ENCODE results near the gene FAM117A.
A peak's percentile ranks its signal among the peaks of the same experiment; 100 is the strongest.
"Not testable (repeated sequence)": the region's sequence is repeated elsewhere in the genome, so short reads cannot be mapped to it uniquely, and the experiment has no call there.

Gene FAM117A

DNA sequence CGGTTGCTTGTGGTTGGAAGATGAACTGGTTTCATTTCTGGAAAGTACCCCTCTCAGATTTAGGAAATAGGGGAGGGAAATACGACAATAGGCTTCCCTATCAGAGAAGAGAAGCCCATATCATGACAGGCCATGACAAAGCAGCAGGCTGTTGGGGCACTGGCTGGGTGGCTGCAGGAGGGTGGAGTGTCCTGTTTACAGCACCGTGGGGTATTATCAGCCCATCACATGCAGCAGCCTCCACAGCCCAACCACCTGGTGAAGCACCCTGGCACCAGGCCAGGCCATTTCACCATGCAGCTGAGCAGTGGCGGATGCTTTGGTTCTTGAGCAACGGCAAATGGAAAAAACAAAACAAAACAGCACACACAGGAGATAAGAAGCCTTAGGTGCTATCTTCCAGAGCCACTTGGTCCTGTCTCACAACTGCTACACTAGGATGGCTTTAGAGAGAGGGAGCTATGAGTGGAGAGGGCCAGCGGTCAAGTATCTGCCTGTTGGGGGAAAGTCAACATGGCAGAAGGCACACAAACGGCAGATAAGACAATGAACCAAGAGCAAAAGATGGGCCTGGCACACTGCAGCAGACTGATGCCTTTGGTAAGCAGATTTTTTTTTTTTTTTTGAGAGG, 24.2 kb downstream of the FAM117A start:
- no peak for DNase-seq

DNA sequence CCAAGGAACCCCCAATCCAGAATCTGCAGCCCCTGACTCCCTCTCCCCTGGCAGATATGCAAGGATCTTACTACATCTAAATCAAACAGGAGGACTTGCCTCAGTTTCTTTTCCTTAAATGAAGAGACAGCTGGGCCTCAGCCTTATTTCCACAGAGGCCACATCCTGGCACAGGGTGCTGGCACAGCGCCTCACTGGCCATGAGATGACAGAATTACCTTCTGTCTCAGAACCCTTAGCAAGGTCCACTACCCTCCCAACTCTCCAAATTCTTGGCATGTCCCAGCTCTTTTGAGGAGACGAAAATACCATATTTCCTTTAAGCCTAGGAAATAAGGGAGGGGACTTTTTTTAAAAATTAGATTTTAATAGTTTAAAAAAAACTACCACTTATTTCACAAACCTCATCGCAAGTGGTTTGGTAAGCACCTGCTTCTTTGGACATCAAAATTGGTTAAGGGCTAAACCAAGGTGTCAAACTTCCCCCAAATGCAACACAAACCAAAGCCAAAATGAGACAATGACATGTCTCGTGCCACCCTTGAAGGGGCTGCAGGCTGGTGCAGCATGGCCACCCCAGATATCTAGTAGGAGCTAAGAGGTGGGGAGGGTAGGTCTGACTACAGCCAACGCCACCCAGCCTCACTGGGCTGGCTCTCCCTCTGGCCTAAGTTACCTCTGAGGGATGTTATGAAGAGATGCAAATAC, 25.3 kb downstream of the FAM117A start:
- DNase-seq = no peak

DNA sequence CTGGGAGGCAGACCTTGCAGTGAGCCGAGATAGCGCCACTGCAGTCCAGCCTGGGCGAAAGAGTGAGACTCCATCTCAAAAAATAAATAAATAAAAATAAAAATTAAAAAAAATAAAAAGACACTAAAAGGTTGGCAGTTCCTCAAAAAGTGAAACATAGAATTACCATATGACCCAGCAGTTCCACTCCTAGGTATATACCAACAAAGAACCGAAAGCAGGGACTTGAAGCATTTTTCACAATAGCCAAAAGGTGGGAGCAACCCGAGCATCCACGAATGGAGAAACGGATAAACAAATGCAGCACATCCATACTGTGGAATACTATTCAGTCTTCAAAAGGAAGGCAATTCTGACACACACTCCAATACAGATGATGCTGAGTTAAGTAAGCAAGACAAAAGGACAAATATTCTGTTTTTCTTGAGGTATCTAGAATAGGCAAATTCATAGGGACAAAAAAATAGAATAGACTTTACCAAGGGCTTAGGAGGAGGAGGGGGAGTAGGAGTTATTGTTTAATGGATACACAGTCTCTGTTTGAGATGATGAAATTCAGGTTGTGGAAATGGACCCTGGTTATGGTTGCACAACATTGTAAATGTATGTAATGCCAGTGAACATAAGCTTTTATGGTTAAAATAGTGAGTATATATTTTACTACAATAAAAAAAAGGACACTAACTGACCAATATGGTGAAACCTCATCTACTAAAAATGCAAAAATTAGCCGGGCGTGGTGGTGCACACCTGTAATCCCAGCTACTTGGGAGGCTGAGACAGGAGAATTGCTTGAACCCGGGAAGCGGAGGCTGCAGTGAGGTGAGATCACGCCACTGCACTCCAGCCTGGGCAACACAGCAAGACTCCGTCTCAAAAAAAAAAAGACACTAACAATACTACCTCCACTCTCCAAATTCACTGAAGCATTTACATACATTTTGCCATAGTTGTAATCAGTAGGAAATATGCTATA, 29.1 kb downstream of the FAM117A start:
- DNase-seq = no peak

DNA sequence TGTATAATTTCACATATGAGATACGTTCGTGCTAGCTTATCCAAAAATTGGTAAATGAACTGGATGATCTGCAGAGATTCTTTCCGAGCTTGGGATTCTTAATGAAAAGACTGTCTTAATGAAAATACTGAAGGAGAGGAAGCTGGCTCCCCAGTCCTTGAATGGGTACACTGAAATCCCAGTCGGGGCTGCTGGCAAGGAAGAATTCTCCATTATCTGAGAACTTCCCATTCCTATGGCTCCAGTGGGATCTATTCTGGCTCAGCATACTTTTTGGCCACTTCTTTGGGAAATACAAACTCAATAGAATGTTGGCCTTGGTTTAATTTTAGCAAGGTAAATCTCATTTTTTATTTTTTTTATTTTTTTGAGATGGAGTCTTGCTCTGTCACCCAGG, 32.5 kb downstream of the FAM117A start:
- no peak for DNase-seq

DNA sequence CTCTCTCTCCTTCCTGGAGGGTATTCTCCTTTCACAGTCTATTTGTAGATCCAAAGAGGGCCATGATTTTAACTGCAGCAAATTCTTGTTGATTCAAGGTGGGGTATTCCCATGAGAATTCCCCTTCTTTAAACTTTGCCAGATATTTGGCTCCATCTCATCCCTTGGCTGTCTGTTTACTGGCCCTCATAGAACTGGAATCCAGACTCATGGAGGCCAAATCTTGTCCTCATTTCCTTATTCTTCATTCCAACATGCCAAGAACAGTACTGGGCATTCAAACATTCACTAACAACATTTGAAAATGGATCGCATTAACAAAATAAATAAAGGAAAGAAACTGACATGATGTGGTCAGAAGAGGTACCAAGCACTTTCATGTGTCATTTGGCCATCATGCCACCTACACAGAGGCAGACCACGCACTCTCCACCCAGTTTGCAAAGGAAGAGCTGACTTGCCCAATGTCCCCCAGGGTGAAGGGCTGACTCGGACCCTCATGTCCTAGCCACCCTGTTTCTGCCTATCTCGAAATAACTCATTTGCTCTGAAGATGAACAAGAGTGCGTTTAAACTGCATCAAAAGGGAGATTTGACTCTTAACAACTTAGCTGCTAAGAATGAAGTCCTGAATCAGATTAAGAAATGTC, 33.0 kb downstream of the FAM117A start:
- no peak for DNase-seq

DNA sequence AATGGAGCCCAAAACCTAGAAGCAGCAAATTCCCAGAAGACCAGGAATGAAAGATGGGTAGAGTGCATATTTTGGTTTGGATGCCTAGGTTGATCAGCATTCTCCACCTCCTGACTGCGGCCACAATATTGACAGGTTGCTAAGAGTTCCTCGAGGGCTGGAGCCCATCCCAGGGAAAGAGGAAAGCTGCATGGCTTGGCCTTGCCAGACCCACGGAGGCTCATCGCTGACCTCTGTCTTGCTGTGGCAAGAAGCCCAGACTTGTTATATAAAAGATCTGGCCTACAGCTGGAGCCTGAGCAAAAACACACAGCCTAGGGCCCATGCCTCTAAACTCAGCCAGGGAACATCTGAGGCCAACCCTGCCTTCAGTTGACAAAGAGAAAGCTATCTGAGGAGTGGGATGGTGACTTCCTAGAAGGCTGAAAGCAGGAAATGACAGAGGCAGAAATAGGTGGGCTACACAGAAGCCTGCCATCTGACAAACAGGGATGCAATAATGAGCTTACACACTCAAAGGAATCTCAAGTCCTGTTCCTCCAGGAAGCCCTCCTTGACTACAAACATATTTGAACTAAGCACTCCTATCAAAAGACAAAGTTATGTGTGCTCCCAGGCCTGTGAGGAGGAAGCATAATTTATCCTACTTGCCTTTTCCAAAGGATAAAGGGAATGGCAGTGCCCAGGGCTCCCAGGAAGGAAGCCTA, 33.7 kb downstream of the FAM117A start:
- no peak for DNase-seq

DNA sequence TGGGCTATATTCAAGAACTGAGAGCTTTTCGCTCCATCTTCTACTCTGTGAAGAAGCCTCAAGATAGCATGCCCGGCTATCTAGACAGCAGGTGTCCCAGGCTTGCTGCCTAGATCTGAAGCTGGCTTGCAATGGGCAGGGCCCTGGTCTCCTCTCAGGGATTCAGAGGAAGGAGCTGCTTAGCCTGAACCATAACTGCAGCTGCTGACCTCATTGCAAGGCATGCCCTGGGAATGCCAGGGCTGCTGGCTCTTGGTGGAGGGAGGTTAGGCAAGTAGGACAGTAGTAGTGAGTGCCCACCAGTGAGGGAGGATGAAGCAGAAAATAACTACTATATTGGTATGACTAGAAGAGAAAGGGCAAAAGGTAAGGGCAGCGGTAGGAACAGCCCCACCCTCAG, 34.9 kb downstream of the FAM117A start:
- no peak for DNase-seq

DNA sequence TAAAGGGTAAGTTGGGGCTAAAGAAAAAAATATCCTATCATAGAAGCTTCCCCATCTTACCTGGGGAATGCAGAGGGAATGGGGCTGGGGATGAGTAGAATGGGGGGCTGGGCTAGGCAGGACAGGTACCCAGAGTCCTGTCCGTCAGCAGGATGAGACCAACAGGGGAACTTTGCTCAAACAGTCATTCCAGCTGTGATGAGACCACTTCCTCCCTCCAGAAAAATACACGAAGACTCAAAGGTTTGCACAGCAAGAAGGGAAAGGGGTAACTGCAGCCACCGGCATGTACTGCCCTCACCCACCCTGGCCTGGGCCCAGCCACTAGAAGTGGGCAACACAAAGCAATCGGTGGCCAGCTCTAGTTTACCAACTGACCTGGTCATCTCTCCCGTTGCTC, 35.5 kb downstream of the FAM117A start:
- DNase-seq = no peak

DNA sequence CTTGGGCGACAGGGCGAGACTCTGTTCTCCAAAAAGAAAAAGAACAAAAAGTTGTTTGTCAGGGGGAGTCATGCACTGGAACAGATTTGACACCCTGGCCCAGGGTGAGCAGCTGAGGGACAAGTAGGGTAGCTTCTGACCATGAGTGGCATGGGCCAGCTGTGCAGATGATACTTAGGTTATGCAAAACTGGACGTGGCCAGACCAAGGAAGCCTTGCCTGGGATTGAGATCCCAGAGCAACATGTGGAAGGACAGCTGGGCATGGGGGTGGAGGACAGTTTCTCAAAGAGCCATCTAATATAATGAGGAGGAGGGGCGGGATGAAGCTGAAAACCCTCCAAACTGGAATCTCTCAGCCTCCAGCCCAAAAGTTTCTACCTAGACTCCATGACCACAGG, 36.6 kb downstream of the FAM117A start:
- DNase-seq = no peak

DNA sequence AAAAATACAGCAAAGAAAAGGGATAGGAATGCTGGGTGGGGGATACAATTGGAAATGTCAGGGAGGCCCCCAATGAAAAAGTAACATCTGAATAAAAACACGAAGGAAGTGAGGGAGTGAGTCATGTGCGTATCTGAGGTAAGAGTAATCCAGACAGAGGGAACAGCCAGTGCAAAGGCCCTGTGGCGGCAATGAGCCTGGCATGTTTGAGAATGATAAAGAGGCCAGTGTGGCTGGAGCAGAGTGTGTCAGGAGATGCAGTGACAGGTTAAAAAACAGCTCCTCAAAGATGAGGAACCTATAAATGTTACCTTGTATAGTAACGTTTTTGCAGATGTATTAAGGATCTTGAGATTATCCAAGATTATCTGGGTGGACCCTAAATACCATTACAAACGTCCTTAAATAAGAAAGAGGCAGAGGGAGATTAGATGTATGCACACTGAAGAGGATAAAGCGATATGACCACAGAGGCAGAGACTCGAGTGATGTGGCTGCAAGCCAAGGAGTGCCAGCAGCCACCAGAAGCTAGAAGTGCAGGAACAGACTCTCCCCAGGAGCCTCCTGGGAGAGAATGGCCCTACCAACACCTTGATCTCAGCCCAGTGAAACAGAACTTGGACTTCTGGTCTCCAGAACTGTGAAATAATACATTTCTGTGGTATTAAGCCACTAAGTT, 38.3 kb downstream of the FAM117A start:
- DNase-seq = no peak

DNA sequence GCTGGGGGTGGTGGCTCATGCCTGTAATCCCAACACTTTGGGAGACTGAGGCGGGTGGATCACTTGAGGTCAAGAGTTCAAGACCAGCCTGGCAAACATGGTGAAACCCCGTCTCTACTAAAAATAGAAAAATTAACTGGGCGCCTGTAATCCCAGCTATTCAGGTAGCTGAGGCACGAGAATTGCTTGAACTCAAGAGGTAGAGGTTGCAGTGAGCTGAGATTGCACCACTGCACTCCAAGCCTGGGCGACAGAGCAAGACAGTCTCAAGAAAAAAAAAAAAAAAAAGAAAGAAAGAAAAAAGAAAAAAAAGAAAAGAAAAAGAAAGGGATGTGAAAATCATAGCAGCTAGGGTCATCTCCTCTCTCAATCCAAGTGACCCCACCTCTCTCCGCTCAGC, 39.4 kb downstream of the FAM117A start:
- not testable (repeated sequence) for DNase-seq

DNA sequence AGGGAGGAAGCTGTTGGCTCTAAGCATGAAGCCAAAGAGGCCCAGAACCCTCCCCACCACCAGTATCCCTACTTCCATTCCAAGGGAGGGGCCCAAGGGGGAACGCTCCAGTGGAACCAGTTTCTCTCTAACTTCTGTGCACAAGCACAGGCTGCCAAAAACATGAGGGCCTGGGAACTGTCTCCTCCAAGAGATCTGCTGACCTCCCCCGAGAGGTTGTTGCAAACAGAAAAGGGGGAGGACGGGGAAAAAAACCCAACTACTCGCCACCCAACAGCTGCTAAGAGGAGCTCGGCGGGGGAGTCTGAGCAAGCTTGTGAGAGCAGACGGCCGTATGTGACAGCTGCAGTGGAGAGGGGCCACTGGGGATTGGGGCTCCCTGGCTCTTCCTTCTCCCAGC, 40.5 kb downstream of the FAM117A start:
- peak; percentile 32 for DNase-seq

DNA sequence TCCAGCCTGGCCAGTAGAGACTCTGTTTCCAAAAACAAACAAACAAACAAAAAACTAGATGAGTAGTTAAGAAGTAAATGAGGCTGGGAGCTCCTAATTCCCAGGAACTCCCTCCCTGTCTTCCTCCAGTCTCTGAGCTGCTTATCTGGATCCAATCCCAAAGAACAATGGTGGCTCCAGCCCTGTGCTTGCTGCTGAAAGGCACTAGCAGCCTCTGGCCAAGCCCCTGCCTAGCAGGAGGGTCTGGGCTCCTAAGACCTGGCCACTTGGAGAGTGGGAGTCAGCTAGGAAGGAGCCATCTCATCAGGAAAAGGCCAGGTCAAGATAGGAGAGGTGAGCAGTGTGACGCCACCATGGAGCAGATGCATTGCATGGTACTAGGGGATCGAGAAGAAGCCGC, 41.9 kb downstream of the FAM117A start:
- no peak for DNase-seq

DNA sequence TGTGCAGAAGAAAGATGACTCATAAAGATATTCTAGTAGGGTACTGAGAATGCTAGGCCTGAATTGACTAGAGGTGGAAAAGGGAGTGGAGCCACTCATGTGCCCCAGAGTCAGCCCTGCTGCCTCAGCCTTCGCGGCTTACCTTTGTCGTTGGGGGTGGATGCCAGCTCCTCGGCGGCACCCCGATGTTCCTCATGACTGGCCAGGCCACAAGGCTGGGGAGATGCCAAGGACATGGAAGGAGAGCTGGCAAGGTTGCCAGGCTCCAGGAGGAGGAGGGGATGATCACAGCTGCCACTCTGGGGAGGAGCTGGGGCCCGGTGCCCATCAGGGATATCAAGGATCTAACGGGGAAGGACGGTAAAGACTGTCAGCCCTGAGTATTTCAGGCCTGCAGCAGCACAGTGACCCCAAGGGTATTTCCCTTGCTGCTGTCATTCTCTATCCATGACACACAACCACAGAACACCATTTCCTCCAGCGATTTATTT, 46.5 kb downstream of the FAM117A start:
- DNase-seq = no peak

DNA sequence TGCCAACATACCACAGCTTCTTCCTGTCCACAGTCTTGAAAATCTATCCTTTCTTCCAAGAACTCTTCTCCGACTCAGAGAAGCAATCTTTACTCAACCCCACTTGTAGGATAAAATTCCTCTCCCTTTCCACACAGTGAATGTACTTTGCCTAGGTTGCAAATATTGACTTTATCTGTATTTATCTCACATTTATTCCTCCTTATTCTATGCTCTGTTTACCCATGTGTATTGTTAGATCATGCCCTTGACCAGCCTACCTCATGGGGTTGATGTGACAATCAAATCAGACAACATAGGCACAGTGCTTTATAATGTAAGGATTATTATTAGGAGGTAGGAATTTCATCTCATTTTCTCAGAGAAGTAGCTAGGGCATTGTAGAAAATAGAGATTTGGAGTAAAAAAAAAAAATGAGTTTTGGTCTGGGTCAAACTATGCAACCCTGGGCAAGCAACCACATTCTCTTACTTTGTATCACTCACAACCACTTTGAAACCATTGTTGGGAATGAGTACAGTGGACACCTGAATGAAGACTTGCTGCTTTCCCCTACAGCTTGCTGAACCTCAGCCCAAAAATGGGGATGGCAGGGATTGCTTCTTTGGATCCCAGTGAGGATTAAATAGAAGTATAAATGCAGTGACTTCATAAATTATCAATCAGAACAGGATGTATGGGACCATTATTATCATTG, 47.1 kb downstream of the FAM117A start:
- no peak for DNase-seq

DNA sequence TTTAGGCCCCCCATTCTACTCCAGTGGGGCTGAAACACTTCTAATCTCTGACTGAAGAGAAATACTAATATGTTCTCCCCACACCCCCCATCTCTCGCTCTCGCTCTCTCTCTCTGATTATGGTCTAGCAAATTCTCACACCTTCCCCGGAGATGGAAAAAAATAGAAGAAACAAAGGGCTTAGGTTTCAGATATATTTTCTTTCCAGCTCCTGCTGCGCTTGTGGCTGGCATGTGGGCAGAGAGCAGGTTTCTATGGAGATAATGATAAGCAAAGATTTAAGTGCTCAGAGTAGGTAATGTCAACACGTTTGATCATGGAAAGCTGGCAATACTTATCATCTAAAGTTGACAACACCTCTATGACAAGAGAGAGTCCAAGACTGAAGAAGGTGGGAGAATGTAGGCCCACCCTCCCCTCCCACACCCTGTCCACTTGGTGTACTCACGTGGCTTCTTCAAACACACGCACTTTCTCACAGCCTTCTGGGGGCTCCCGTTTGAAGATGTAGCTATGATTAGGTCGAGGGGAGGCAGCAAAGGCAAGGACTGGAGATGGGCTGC, 48.1 kb downstream of the FAM117A start:
- DNase-seq = no peak

DNA sequence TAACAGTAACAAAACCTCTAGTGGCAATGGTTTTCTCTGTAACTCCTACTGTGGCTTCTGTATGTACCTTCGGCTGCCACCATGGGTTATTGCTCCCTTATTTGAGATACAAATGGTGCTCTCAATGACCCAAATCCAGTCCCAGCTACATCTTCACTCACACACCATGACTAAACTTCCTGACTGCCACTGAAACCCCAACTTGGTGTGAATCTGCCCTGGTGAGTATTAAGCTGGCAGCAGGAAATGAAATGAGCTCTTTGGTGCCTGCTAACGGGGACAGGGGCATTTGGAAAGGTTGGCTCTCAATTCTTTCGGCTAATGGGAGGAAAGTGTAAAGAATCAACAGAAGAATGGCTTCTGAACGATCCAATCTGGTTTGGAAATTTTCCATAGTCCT, 48.7 kb downstream of the FAM117A start:
- DNase-seq = no peak

DNA sequence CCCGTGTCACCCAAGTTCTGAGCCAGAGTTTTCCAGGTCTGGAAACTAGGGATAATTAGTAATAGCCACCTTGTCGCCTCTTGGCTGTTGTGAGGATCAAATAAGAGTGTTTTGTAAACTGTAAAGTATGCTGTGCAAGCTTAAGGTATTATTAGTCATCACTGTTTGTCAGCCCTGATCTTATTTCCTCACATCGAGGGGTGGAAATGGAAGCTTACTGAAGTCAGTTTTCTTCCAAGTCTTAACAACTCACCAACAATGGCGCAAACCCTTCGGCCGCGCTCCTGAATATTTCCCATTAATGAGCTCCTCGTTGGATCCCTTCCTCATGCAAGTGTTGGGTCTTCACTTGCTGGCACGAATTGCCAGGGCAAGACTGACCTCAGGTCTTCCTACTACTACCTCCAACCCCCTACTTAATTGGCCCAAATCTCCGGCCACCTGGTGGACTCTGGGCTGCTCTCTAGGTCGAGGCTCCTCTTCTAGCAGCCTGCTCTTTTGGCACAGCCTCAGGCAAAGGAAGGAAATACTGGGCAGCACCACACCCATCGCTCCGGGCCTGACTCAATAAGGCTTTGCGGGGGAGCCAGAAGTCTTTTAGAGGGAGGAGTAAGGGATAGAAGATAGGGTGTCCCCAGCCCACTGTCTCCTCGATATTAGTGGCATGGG, 55.3 kb downstream of the FAM117A start:
- DNase-seq = no peak

DNA sequence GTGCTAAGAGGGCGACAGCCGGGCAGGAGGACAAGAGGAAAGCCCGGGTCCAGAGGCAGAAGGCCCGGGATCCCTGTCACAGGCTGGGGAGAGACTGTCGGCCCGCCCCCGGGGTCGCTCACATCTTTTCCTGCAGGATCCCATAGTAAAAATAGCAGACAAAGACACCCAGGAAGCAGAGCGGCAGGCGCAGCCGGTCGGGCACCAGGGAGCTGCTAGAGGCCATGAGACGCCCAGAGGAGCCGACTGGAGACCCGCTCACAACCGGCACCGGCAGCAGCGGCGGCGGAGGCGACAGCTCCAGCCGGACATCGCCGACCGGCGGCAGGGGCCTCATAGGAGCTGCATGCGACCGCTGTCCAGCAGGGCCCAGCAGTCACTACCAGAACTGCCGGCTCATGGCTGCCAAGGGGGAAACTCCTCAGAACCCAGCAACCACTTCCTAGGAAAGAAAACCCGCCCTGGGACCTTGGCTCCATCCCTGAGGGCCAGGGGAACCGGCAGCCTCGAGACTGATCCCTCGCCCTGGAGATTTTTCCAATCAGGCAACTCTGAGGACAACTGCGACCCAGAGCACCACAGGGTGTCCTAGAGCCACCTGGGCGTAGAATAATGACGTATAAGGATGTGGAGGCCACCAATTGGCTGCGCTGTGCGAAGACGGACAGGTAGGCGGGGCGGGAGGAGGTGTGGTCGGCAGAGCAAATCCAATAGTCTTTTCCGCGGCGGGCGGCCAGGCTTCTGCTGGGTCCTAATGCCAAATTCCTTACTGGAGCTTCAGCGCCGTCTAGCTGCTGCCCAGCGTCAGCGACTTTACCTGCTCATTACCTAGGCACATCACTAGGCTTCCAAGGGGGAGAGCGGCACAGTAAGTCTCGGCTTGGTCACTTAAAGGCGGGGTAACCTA, 56.1 kb downstream of the FAM117A start, which contains the start of gene SLC35B1:
Gene SLC35B1 (minus strand): TSS at position 357 of the 907 bp plus-strand sequence. CDS start 131 bp downstream, at position 226.
- DNase-seq = peak; percentile 100
